NB4 (cell line): Measurements from ENCODE around the gene PSAT1.

Experiments used
- CTCF ChIP-seq: IDR thresholded peaks from one replicate; pipeline ENCODE4 v1.5.1; 2012; ENCODE audit warnings: low read depth, low read length
- POLR2A ChIP-seq: IDR thresholded peaks from 2 replicates; pipeline ENCODE4 v1.6.1; 2011; ENCODE audit warnings: mild to moderate bottlenecking; ENCODE audit not compliant: insufficient read length; ENCODE audit errors: extremely low read depth

GRCh38 chr9:78269784-78270183 is 27.1 kb upstream of the PSAT1 start:
- TF ChIP-seq POLR2A (no peak), CTCF (no peak)
